HepG2 (cell line): Measurements from ENCODE around the gene C1QL4. TPM values are rescaled to one million over a fixed set of nuclear protein-coding genes. Genes with fewer than 3 reads are reported as not detected.

Source experiments
- ATAC-seq: fragments of 200-7000 bp; cut with Tn5 transposase; 3 replicates; pipeline ENCODE4 v1.9.1; 2020; ENCODE audit warnings: mild to moderate bottlenecking, moderate library complexity
- BruUV-seq: library from RNA; stranded (reverse); fragments of 400-500 nt; replicated peaks from 2 replicates; lab custom pipeline; 2021; lab: Mats Ljungman, UMichigan
- CTCF ChIA-PET: fragments of 300-600 bp; formaldehyde crosslinking; extraction: SDS; loops from one replicate; lab custom pipeline; 2021; ENCODE audit warnings: low total read pairs, inconsistent platforms, low intra/inter-chr PET ratio; lab: Yijun Ruan, JAX
- POLR2A ChIA-PET: fragments of 350-600 bp; sonication (Branson Sonifier 250); formaldehyde crosslinking; loops from one replicate; lab custom pipeline; 2020; ENCODE audit warnings: antibody characterized with exemption, inconsistent platforms; lab: Yijun Ruan, JAX
- DNase-seq: peaks from one replicate; pipeline ENCODE4 v3.0.0-alpha.2; 2015; ENCODE audit warnings: low spot score
- FAIRE-seq: peaks from 3 replicates; lab custom pipeline; 2011; peaks lifted over from hg19 to GRCh38; lab: Jason Lieb, UNC
- H2AFZ ChIP-seq: one replicate; pipeline ENCODE4 v1.6.1; 2011; ENCODE audit warnings: low read length, inconsistent platforms
- H3K27ac ChIP-seq: fragments of 300-600 bp; 3 replicates; pipeline ENCODE4 v1.8.0; 2011; ENCODE audit warnings: mixed run types, mild to moderate bottlenecking, mixed read lengths, low read length, inconsistent platforms; ENCODE audit not compliant: insufficient read depth; ENCODE audit errors: extremely low read length
- H3K27me3 ChIP-seq, 2 experiments: fragments of 200-600 bp in 1 of 2; 2 replicates in 1 of 2; 3 replicates in 1 of 2; pipeline versions ENCODE4 v1.6.0 to v1.8.0; 2011; ENCODE audit warnings: low read length in 2 of 2, mild to moderate bottlenecking in 2 of 2, moderate library complexity in 2 of 2, inconsistent platforms in 1 of 2; ENCODE audit not compliant: insufficient read depth in 2 of 2, control insufficient read depth in 1 of 2
- H3K36me3 ChIP-seq, 2 experiments: fragments of 200-600 bp in 1 of 2; replicated peaks in 1 of 2; 2 replicates in 1 of 2; 3 replicates in 1 of 2; pipeline versions ENCODE4 v1.5.1 to v1.8.0; 2011; ENCODE audit warnings: low read length in 2 of 2, inconsistent platforms in 1 of 2; ENCODE audit not compliant: insufficient read depth in 2 of 2, control insufficient read depth in 1 of 2
- H3K4me1 ChIP-seq: 2 replicates; pipeline ENCODE4 v1.5.1; 2012; ENCODE audit warnings: low read length, inconsistent platforms; ENCODE audit not compliant: insufficient read depth
- H3K4me2 ChIP-seq: 2 replicates; pipeline ENCODE4 v1.6.0; 2011; ENCODE audit warnings: low read depth, low read length, inconsistent platforms
- H3K4me3 ChIP-seq, 3 experiments: fragments of 200-600 bp in 1 of 3; sonication (generic), shearing (Covaris generic) in 1 of 3; replicated peaks in 1 of 3; 2 replicates each; pipeline ENCODE4 v1.5.1; 2011 to 2016; ENCODE audit warnings: low read length in 3 of 3, inconsistent platforms in 2 of 3, low read depth in 2 of 3, mild to moderate bottlenecking in 2 of 3, control low read depth in 1 of 3, mixed read lengths in 1 of 3; ENCODE audit not compliant: insufficient read depth in 1 of 3
- H3K79me2 ChIP-seq: one replicate; pipeline ENCODE4 v1.6.1; 2011; ENCODE audit warnings: low read length, inconsistent platforms; ENCODE audit not compliant: insufficient read depth
- H3K9ac ChIP-seq: 2 replicates; pipeline ENCODE4 v1.6.0; 2011; ENCODE audit warnings: mild to moderate bottlenecking, low read depth, low read length, inconsistent platforms; ENCODE audit not compliant: insufficient read depth
- H3K9me3 ChIP-seq: 2 replicates; pipeline ENCODE4 v1.5.1; 2012; ENCODE audit warnings: mild to moderate bottlenecking, low read length
- H4K20me1 ChIP-seq: 2 replicates; pipeline ENCODE4 v1.6.0; 2011; ENCODE audit warnings: inconsistent platforms, mild to moderate bottlenecking, low read length, moderate library complexity; ENCODE audit not compliant: insufficient read depth
- BCL6 ChIP-seq: IDR thresholded peaks from 2 replicates; pipeline ENCODE4 v1.6.1; 2016; ENCODE audit warnings: missing genetic modification reagents, missing compliant biosample characterization
- GABPB1 ChIP-seq: IDR thresholded peaks from 2 replicates; pipeline ENCODE4 v1.6.1; 2016; ENCODE audit warnings: mild to moderate bottlenecking, missing genetic modification reagents, moderate library complexity, missing compliant biosample characterization
- HNRNPL ChIP-seq: fragments of 200-400 bp; formaldehyde crosslinking; IDR thresholded peaks from 2 replicates; pipeline ENCODE4 v1.6.1; 2017; ENCODE audit warnings: mild to moderate bottlenecking, low read depth, low read length
- KAT2B ChIP-seq: fragments of 150-350 bp; IDR thresholded peaks from 2 replicates; pipeline ENCODE4 v1.6.1; 2014; ENCODE audit warnings: low read depth, low read length, borderline replicate concordance
- MTF2 ChIP-seq: sonication (generic); formaldehyde crosslinking; IDR thresholded peaks from 2 replicates; pipeline ENCODE4 v1.5.0; 2020; ENCODE audit warnings: missing genetic modification reagents, borderline replicate concordance
- NONO ChIP-seq, 2 experiments: fragments of 450-650 bp in 1 of 2; sonication (generic) in 1 of 2; formaldehyde crosslinking in 1 of 2; IDR thresholded peaks in 1 of 2; conservative IDR thresholded peaks in 1 of 2; 2 replicates each; pipeline versions ENCODE4 v1.6.1 to v1.8.0; 2017 to 2022; ENCODE audit warnings: mild to moderate bottlenecking in 1 of 2, missing genetic modification reagents in 1 of 2, moderate library complexity in 1 of 2
- SOX6 ChIP-seq, 2 experiments: fragments of 450-650 bp in 1 of 2; sonication (generic) in 1 of 2; formaldehyde crosslinking in 1 of 2; IDR thresholded peaks; 2 replicates each; pipeline versions ENCODE4 v1.4.0 to v1.6.1; 2017 to 2020; ENCODE audit warnings: antibody characterized with exemption in 1 of 2, mild to moderate bottlenecking in 1 of 2, missing genetic modification reagents in 1 of 2
- UBTF ChIP-seq: sonication (generic); formaldehyde crosslinking; IDR thresholded peaks from 2 replicates; pipeline ENCODE4 v1.4.0; 2020; ENCODE audit warnings: mild to moderate bottlenecking, missing genetic modification reagents
- ZFP1 ChIP-seq: IDR thresholded peaks from 2 replicates; pipeline ENCODE4 v1.6.1; 2016
- ZFX ChIP-seq: sonication (generic); formaldehyde crosslinking; IDR thresholded peaks from 2 replicates; pipeline ENCODE4 v1.4.0; 2020; ENCODE audit warnings: mild to moderate bottlenecking, low read depth, missing genetic modification reagents, moderate library complexity
- ZNF746 ChIP-seq: sonication (generic); formaldehyde crosslinking; IDR thresholded peaks from 2 replicates; pipeline ENCODE4 v1.8.0; 2022; ENCODE audit warnings: mild to moderate bottlenecking, missing genetic modification reagents
- WGBS: methylation state at CpG from one replicate; pipeline ENCODE4 v1.1.6; 2017; ENCODE audit warnings: low lambda C conversion rate; 5-methylcytosine and 5-hydroxymethylcytosine counted together
- in situ Hi-C: cut with HindIII; loops from 2 replicates; pipeline ENCODE4 v1.10.0; 2017; ENCODE audit warnings: low pct_unique_long_range_greater_than_20kb; ENCODE audit not compliant: extremely low pct_ligation_motif_present
- intact Hi-C: fragments of 100-400 bp; cut with micrococcal nuclease; formaldehyde crosslinking; loops from one replicate; pipeline ENCODE4 v1.10.0; 2022; ENCODE audit not compliant: unreplicated experiment
- polyA plus RNA-seq, 8 experiments: library from polyadenylated mRNA; depleted of rRNA in 3 of 8; stranded (reverse) in 7 of 8; unstranded in 1 of 8; fragments of >200 nt; fragmentation: Illumina TruSeq in 4 of 8; extraction: Trizol in 4 of 8; gene quantifications; 2 replicates each; pipeline versions ENCODE4 v1.2.1 to v1.2.3, GENCODE V29; 2011 to 2016; ENCODE audit warnings: low read depth in 4 of 8, missing spikeins in 1 of 8, mixed read lengths in 1 of 8; ENCODE audit not compliant: insufficient read depth in 1 of 8
- total RNA-seq, 5 experiments: library from RNA; depleted of rRNA; stranded (reverse); fragments of >200 nt; fragmentation: Illumina TruSeq; extraction: Trizol; gene quantifications; 2 replicates each; pipeline ENCODE4 v1.2.3, GENCODE V29; 2016; ENCODE audit warnings: low read depth in 1 of 5
- TF ChIP-seq, protein P1 (sequence below): IDR thresholded peaks from 2 replicates; pipeline ENCODE4 v1.6.1; 2016; ENCODE audit warnings: mild to moderate bottlenecking
- TF ChIP-seq, protein P2 (sequence below): sonication (generic); formaldehyde crosslinking; IDR thresholded peaks from 2 replicates; pipeline ENCODE4 v1.5.1; 2020; ENCODE audit warnings: mild to moderate bottlenecking, missing genetic modification reagents, moderate library complexity

Gene C1QL4
- total and polyA plus RNA-seq, 2 of the 13 experiments (the other 11 are each of a cell fraction or from before 2014, with no cell fraction given): 0.03 TPM; not detected in 1

DNA sequence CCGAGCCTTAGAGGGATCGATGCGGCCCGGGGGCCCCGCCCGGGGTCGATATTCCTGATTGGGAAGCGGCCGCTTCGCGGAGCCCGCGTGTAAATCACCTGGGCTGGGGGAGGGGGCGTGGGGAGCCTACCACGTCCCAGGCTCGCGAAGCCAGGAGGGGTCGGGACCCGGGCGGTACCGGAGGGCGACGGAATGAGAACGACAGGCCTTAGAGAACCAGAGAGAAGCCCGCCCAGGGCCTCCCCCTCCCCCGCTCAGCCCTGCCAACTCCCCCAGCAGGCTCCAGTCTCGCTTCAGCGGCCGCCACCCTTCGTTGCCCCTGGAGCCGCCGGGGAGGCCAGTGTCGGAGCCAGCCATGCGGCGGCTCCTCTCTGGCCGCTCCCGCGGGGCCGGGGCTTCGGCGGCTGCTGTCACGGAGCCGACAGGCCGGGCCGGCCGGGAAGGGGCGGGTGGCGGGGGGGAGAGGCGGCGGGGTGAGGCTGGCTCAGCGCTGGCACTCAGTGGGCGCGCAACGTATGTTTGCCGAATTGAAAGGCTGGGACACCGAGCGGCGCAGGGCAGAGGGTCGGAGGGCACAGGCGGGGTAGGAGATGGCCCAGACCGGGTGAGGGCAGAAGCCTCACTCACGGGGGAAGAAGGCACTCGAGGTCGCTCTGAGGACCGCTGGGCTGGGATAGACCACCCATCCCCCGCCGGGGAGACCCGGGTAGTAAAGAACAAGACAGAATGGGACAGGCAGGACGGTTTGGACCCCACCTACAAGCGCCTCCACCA lies 8.2 kb upstream of the C1QL4 start:
- no peak overlapping the region for H3K27ac ChIP-seq
- BruUV-seq: no TSS peak
- H3K9ac ChIP-seq: no peak overlapping the region
- no peak overlapping the region for H2AFZ ChIP-seq
- intact Hi-C loops (no loop called here), in situ Hi-C loops (loop anchor here (10.0 kb wide), 1 partner anchor 60 kb away; no protein-coding TSS in a partner anchor)
- peaks cover 17% of the 10 kb centered on the region for H3K79me2 ChIP-seq
- DNase-seq (no peak), FAIRE-seq (no peak)
- peak overlapping the region; percentile 98 for H3K4me2 ChIP-seq
- peak overlapping the region; percentile 48 to 84 (median 63); a peak in 5 of 6 replicates for H3K4me3 ChIP-seq
- no peaks in the 10 kb centered on the region for H3K36me3 ChIP-seq
- no peaks in the 10 kb centered on the region for H3K9me3 ChIP-seq
- peaks cover 19 to 63% of the 10 kb centered on the region in 2 experiments; a peak in 4 of 5 replicates for H3K27me3 ChIP-seq
- H3K4me1 ChIP-seq: peaks cover 69% of the 10 kb centered on the region
- 0 out of 2 replicates have a peak, but pooled peaks cover 6% of the 10 kb centered on the region for H4K20me1 ChIP-seq
- 3% methylated on average over 37 of the region's 70 CpGs for WGBS
- POLR2A ChIA-PET: interaction anchor here (1.2 to 4.5 kb wide), 2 partner anchors 21 to 169 kb away, joined by 3 to 41 read pairs; partner anchors contain the start of gene SPATS2
- TF ChIP-seq, protein P1, sequence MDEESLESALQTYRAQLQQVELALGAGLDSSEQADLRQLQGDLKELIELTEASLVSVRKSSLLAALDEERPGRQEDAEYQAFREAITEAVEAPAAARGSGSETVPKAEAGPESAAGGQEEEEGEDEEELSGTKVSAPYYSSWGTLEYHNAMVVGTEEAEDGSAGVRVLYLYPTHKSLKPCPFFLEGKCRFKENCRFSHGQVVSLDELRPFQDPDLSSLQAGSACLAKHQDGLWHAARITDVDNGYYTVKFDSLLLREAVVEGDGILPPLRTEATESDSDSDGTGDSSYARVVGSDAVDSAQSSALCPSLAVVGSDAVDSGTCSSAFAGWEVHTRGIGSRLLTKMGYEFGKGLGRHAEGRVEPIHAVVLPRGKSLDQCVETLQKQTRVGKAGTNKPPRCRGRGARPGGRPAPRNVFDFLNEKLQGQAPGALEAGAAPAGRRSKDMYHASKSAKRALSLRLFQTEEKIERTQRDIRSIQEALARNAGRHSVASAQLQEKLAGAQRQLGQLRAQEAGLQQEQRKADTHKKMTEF (CRISPR knock-in tag): peak; percentile 4; the same call in 1 of the 2 replicates
- TF ChIP-seq KAT2B (peak; percentile 41; the same call in 1 of the 2 replicates), NONO (IDR thresholded peaks at IDR 0.05) (no peak), NONO (CRISPR knock-in tag; conservative IDR thresholded peaks at IDR 0.05) (no peak), SOX6 (IDR thresholded peaks at IDR 0.05) (no peak), SOX6 (CRISPR knock-in tag; IDR thresholded peaks at IDR 0.05) (no peak), ZFP1 (CRISPR knock-in tag) (no peak), BCL6 (peak; percentile 49; the same call in 1 of the 2 replicates), HNRNPL (0 out of 2 replicates have a peak, but pooled peaks have one; percentile 52), UBTF (CRISPR knock-in tag) (peak; percentile 48; the same call in 1 of the 2 replicates), GABPB1 (peak; percentile 21; the same call in 1 of the 2 replicates), ZNF746 (CRISPR knock-in tag) (0 out of 2 replicates have a peak, but pooled peaks have one; percentile 20), MTF2 (CRISPR knock-in tag) (0 out of 2 replicates have a peak, but pooled peaks have one; percentile 33), ZFX (peak; percentile 31; the same call in 1 of the 2 replicates)
- TF ChIP-seq, protein P2, sequence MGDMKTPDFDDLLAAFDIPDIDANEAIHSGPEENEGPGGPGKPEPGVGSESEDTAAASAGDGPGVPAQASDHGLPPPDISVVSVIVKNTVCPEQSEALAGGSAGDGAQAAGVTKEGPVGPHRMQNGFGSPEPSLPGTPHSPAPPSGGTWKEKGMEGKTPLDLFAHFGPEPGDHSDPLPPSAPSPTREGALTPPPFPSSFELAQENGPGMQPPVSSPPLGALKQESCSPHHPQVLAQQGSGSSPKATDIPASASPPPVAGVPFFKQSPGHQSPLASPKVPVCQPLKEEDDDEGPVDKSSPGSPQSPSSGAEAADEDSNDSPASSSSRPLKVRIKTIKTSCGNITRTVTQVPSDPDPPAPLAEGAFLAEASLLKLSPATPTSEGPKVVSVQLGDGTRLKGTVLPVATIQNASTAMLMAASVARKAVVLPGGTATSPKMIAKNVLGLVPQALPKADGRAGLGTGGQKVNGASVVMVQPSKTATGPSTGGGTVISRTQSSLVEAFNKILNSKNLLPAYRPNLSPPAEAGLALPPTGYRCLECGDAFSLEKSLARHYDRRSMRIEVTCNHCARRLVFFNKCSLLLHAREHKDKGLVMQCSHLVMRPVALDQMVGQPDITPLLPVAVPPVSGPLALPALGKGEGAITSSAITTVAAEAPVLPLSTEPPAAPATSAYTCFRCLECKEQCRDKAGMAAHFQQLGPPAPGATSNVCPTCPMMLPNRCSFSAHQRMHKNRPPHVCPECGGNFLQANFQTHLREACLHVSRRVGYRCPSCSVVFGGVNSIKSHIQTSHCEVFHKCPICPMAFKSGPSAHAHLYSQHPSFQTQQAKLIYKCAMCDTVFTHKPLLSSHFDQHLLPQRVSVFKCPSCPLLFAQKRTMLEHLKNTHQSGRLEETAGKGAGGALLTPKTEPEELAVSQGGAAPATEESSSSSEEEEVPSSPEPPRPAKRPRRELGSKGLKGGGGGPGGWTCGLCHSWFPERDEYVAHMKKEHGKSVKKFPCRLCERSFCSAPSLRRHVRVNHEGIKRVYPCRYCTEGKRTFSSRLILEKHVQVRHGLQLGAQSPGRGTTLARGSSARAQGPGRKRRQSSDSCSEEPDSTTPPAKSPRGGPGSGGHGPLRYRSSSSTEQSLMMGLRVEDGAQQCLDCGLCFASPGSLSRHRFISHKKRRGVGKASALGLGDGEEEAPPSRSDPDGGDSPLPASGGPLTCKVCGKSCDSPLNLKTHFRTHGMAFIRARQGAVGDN: peak; percentile 5; the same call in 1 of the 2 replicates
- TF ChIP-seq, all 625 proteins: peak for 10
- CTCF ChIA-PET: no interaction called here
- peak; percentile 1; the same call in 2 of the 3 replicates for ATAC-seq
